HEK293 (cell line): ENCODE data around the gene CHST8.

ENCODE experiments used
- CTCF ChIA-PET: fragments of 350-600 bp; formaldehyde crosslinking; extraction: SDS; loops from one replicate; lab custom pipeline; 2021; ENCODE audit warnings: antibody characterized with exemption; lab: Yijun Ruan, JAX
- POLR2A ChIA-PET: fragments of 300-600 bp; formaldehyde crosslinking; extraction: SDS; loops from one replicate; lab custom pipeline; 2020; ENCODE audit warnings: antibody characterized with exemption, inconsistent platforms; lab: Yijun Ruan, JAX
- H3K27ac ChIP-seq: fragments of 200-500 bp; sonication (Bioruptor generic); 2 replicates; pipeline ENCODE4 v1.5.1; 2014; ENCODE audit warnings: low read depth, low read length, control low read depth, inconsistent platforms; ENCODE audit errors: extremely low read depth
- H3K36me3 ChIP-seq, 2 experiments: fragments of 200-500 bp in 1 of 2; sonication (Bioruptor generic) in 1 of 2; 1 replicate in 1 of 2; 2 replicates in 1 of 2; pipeline ENCODE4 v1.5.1; 2014 to 2017; ENCODE audit warnings: inconsistent platforms in 2 of 2, low read length in 2 of 2; ENCODE audit not compliant: control insufficient read depth in 2 of 2, insufficient read depth in 1 of 2
- H3K4me1 ChIP-seq: fragments of 200-500 bp; sonication (Bioruptor generic); 2 replicates; pipeline ENCODE4 v1.5.1; 2014; ENCODE audit warnings: mild to moderate bottlenecking, low read length, inconsistent platforms; ENCODE audit not compliant: control insufficient read depth, insufficient read depth
- H3K4me3 ChIP-seq: 2 replicates; pipeline ENCODE4 v1.5.1; 2011; ENCODE audit warnings: low read depth, mild to moderate bottlenecking, control low read depth, low read length, moderate library complexity
- H3K9me3 ChIP-seq: fragments of 200-500 bp; sonication (Bioruptor generic); 2 replicates; pipeline ENCODE4 v1.5.1; 2014; ENCODE audit warnings: low read depth, low read length, inconsistent platforms; ENCODE audit not compliant: control insufficient read depth, insufficient read depth
- MZF1 ChIP-seq: fragments of 450-650 bp; formaldehyde crosslinking; IDR thresholded peaks from 2 replicates; pipeline ENCODE4 v1.5.1; 2017; ENCODE audit warnings: missing biosample characterization, missing genetic modification characterization, borderline replicate concordance
- REST ChIP-seq: fragments of 450-650 bp; formaldehyde crosslinking; IDR thresholded peaks from 2 replicates; pipeline ENCODE4 v1.5.1; 2016; ENCODE audit warnings: missing biosample characterization, missing genetic modification characterization
- SP2 ChIP-seq: fragments of 450-650 bp; formaldehyde crosslinking; IDR thresholded peaks from 2 replicates; pipeline ENCODE4 v1.5.1; 2016; ENCODE audit warnings: missing biosample characterization, missing genetic modification characterization
- ZBTB1 ChIP-seq: fragments of 450-650 bp; formaldehyde crosslinking; IDR thresholded peaks from 2 replicates; pipeline ENCODE4 v1.5.1; 2016; ENCODE audit warnings: missing biosample characterization, missing genetic modification characterization
- ZFHX2 ChIP-seq: fragments of 450-650 bp; formaldehyde crosslinking; conservative IDR thresholded peaks from 2 replicates; pipeline ENCODE4 v1.5.1; 2016; ENCODE audit warnings: missing biosample characterization, missing genetic modification characterization
- ZFP3 ChIP-seq: fragments of 450-650 bp; formaldehyde crosslinking; IDR thresholded peaks from 2 replicates; pipeline ENCODE4 v1.5.1; 2016; ENCODE audit warnings: low read depth, missing biosample characterization, missing genetic modification characterization
- ZIC2 ChIP-seq: fragments of 450-650 bp; formaldehyde crosslinking; IDR thresholded peaks from 2 replicates; pipeline ENCODE4 v1.5.1; 2016; ENCODE audit warnings: missing biosample characterization, missing genetic modification characterization
- ZNF148 ChIP-seq: fragments of 450-650 bp; formaldehyde crosslinking; IDR thresholded peaks from 2 replicates; pipeline ENCODE4 v1.5.0; 2017; ENCODE audit warnings: missing biosample characterization, missing genetic modification characterization, borderline replicate concordance
- ZNF157 ChIP-seq: fragments of 450-650 bp; formaldehyde crosslinking; IDR thresholded peaks from 2 replicates; pipeline ENCODE4 v1.5.1; 2016; ENCODE audit warnings: missing biosample characterization, missing genetic modification characterization
- ZNF169 ChIP-seq: fragments of 450-650 bp; formaldehyde crosslinking; IDR thresholded peaks from 2 replicates; pipeline ENCODE4 v1.5.1; 2016; ENCODE audit warnings: missing biosample characterization, missing genetic modification characterization
- ZNF202 ChIP-seq: fragments of 450-650 bp; formaldehyde crosslinking; IDR thresholded peaks from 2 replicates; pipeline ENCODE4 v1.5.1; 2016; ENCODE audit warnings: missing biosample characterization, missing genetic modification characterization, borderline replicate concordance
- ZNF239 ChIP-seq: fragments of 450-650 bp; formaldehyde crosslinking; IDR thresholded peaks from 2 replicates; pipeline ENCODE4 v1.5.1; 2016; ENCODE audit warnings: missing biosample characterization, missing genetic modification characterization
- ZNF248 ChIP-seq: fragments of 450-650 bp; formaldehyde crosslinking; IDR thresholded peaks from 2 replicates; pipeline ENCODE4 v1.5.1; 2017; ENCODE audit warnings: missing biosample characterization, missing genetic modification characterization
- ZNF341 ChIP-seq: fragments of 450-650 bp; formaldehyde crosslinking; IDR thresholded peaks from 2 replicates; pipeline ENCODE4; 2016; ENCODE audit warnings: low read depth, missing biosample characterization, missing genetic modification characterization
- ZNF366 ChIP-seq: fragments of 450-650 bp; formaldehyde crosslinking; conservative IDR thresholded peaks from 2 replicates; pipeline ENCODE4 v1.5.1; 2016; ENCODE audit warnings: missing biosample characterization, missing genetic modification characterization
- ZNF596 ChIP-seq: fragments of 450-650 bp; IDR thresholded peaks from 2 replicates; pipeline ENCODE4 v1.5.0; 2018; ENCODE audit warnings: missing biosample characterization, mild to moderate bottlenecking, missing genetic modification characterization, moderate library complexity
- ZNF639 ChIP-seq: fragments of 450-650 bp; formaldehyde crosslinking; IDR thresholded peaks from 2 replicates; pipeline ENCODE4 v1.5.1; 2016; ENCODE audit warnings: missing biosample characterization, missing genetic modification characterization
- ZNF701 ChIP-seq: fragments of 450-650 bp; formaldehyde crosslinking; IDR thresholded peaks from 2 replicates; pipeline ENCODE4 v1.5.1; 2016; ENCODE audit warnings: missing biosample characterization, missing genetic modification characterization
- ZNF747 ChIP-seq: fragments of 450-650 bp; formaldehyde crosslinking; IDR thresholded peaks from 2 replicates; pipeline ENCODE4 v1.5.1; 2016; ENCODE audit warnings: missing biosample characterization, missing genetic modification characterization
- ZNF76 ChIP-seq: fragments of 450-650 bp; formaldehyde crosslinking; IDR thresholded peaks from 2 replicates; pipeline ENCODE4; 2016; ENCODE audit warnings: low read depth, missing biosample characterization, missing genetic modification characterization, borderline replicate concordance
- ZNF792 ChIP-seq: fragments of 450-650 bp; formaldehyde crosslinking; IDR thresholded peaks from 2 replicates; pipeline ENCODE4 v1.5.1; 2016; ENCODE audit warnings: missing biosample characterization, missing genetic modification characterization

Gene CHST8

GRCh38 chr19:33572929-33573328 lies 48.8 kb upstream of the CHST8 start (continued):
- TF ChIP-seq ZNF76 (tag by site-specific recombination) (no peak), ZNF248 (tag by site-specific recombination) (no peak), ZNF169 (tag by site-specific recombination) (no peak), ZNF792 (tag by site-specific recombination) (no peak), MZF1 (tag by site-specific recombination) (no peak), ZFHX2 (no peak), ZNF157 (tag by site-specific recombination) (no peak), ZNF639 (tag by site-specific recombination) (no peak), ZNF747 (tag by site-specific recombination) (no peak), ZBTB1 (tag by site-specific recombination) (no peak), ZIC2 (no peak), ZNF202 (tag by site-specific recombination) (no peak)

- Histone ChIP-seq H3K4me3 (no peak overlapping the region), H3K9me3 (peaks cover 15% of the 10 kb centered on the region), H3K36me3 (no peaks in the 10 kb centered on the region; a peak in 1 of 3 replicates), H3K27ac (no peak overlapping the region), H3K4me1 (no peaks in the 10 kb centered on the region)
- no peak for TF ChIP-seq REST (tag by site-specific recombination)
- no peak for TF ChIP-seq ZNF596
- no peak for TF ChIP-seq ZNF148 (tag by site-specific recombination)
- no peak for TF ChIP-seq ZNF701 (tag by site-specific recombination)
- TF ChIP-seq ZFP3 (tag by site-specific recombination) = no peak
- TF ChIP-seq ZNF366 = no peak
- TF ChIP-seq ZNF341 (tag by site-specific recombination) = no peak
- TF ChIP-seq ZNF239 = no peak
- TF ChIP-seq SP2 (tag by site-specific recombination) = no peak
- CTCF ChIA-PET = interaction anchor here (0.6 to 1.7 kb wide), 4 partner anchors 37 to 203 kb away, joined by 3 to 6 read pairs (median 4); no protein-coding TSS in a partner anchor
- POLR2A ChIA-PET = no interaction called here
These were observed 46.9 kb upstream of the CHST8 start for GRCh38 chr19:33574824-33575223.
